ENCODE results near the gene WIPF3. TPM values are rescaled to one million over a fixed set of nuclear protein-coding genes. Genes with fewer than 3 reads are reported as not detected.

The WIPF3 gene
- total and polyA plus RNA-seq, 10 of the 15 experiments (the other 5 are each of a cell fraction or from before 2014, with no cell fraction given) = 0.03 to 0.05 TPM; not detected in 8

DNA sequence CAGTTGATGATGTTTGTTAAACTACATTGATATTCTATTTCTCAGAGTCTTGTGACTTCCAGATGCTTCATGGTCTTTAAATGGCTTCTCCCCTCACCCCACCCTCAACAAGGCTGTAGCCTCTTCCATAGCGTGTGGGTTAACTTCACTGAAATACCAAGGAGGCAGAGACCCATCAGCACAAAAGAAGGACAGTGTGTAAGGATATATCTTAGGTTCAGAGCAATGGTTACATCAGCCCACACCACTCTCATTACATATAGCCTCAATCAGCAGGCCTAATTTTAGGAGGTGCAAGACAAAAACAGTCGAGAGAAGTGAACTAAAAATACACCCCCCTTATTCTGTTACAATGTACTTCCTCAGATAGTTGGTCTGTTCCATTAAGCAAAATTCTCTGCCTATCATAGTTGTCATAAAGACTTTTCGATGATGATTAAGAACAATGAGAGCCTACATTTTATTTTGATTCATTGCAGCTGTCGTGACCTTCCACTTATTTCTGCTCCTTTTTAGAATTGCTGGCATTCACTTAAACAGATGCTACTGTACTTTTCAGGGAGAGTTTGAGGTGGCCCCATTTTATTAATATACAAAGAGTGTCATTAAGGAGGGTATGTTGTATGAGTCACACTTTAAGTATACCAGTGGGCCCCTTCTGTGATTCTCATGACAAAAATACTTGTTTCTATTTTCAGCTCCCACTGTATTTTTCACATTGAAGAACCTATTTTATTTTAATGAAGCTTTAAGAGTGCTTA is 52.1 kb downstream of the WIPF3 start:
- Histone ChIP-seq H4K20me1 (ENCODE audit: control insufficient read depth, insufficient read depth) (no peaks in the 10 kb centered on the region), H3K4me3 (no peak overlapping the region), H3K79me2 (ENCODE audit: control insufficient read depth, insufficient read depth, low read length) (no peaks in the 10 kb centered on the region), H3K27me3 (replicated peaks in 1 of 2; ENCODE audit: control insufficient read depth in 2 of 2, insufficient read depth in 2 of 2, low read length in 1 of 2) (no peaks in the 10 kb centered on the region; a peak in 2 of 4 replicates), H2AFZ (ENCODE audit: control insufficient read depth, low read depth, low read length) (no peak overlapping the region), H3K4me2 (ENCODE audit: control insufficient read depth, insufficient read depth) (no peak overlapping the region), H3K9me3 (replicated peaks; ENCODE audit: control insufficient read depth, insufficient read depth, low read length) (no peaks in the 10 kb centered on the region), H3K27ac (ENCODE audit: control insufficient read depth, insufficient read depth) (no peak overlapping the region), H3K4me1 (ENCODE audit: control insufficient read depth, insufficient read depth, low read length) (no peaks in the 10 kb centered on the region), H3K9ac (ENCODE audit: control insufficient read depth, insufficient read depth, low read length) (no peak overlapping the region), H3K36me3 (ENCODE audit: control insufficient read depth in 2 of 2, insufficient read depth in 2 of 2, low read length in 1 of 2) (no peaks in the 10 kb centered on the region)
- SMC1A ChIA-PET (ENCODE audit: uncharacterized antibody, unreplicated experiment) = no interaction called here
- 39% methylated on average over 4 of the region's 4 CpGs for WGBS (ENCODE audit: insufficient coverage, insufficient replicate concordance, low lambda C conversion rate, missing lambda C conversion rate)
- CTCF ChIA-PET = no interaction called here
- RAD21 ChIA-PET (ENCODE audit: unreplicated experiment) = no interaction called here
- intact Hi-C loops (cut with micrococcal nuclease; ENCODE audit: unreplicated experiment) (no loop called here), in situ Hi-C loops (cut with MboI) (no loop called here)
- DNase-seq (ENCODE audit: low read depth, low spot score) (no peak), ATAC-seq (no peak), FAIRE-seq (no peak)
- BruUV-seq (replicated peaks) = no TSS peak
- POLR2A ChIA-PET = no interaction called here
- TF ChIP-seq, protein P1, sequence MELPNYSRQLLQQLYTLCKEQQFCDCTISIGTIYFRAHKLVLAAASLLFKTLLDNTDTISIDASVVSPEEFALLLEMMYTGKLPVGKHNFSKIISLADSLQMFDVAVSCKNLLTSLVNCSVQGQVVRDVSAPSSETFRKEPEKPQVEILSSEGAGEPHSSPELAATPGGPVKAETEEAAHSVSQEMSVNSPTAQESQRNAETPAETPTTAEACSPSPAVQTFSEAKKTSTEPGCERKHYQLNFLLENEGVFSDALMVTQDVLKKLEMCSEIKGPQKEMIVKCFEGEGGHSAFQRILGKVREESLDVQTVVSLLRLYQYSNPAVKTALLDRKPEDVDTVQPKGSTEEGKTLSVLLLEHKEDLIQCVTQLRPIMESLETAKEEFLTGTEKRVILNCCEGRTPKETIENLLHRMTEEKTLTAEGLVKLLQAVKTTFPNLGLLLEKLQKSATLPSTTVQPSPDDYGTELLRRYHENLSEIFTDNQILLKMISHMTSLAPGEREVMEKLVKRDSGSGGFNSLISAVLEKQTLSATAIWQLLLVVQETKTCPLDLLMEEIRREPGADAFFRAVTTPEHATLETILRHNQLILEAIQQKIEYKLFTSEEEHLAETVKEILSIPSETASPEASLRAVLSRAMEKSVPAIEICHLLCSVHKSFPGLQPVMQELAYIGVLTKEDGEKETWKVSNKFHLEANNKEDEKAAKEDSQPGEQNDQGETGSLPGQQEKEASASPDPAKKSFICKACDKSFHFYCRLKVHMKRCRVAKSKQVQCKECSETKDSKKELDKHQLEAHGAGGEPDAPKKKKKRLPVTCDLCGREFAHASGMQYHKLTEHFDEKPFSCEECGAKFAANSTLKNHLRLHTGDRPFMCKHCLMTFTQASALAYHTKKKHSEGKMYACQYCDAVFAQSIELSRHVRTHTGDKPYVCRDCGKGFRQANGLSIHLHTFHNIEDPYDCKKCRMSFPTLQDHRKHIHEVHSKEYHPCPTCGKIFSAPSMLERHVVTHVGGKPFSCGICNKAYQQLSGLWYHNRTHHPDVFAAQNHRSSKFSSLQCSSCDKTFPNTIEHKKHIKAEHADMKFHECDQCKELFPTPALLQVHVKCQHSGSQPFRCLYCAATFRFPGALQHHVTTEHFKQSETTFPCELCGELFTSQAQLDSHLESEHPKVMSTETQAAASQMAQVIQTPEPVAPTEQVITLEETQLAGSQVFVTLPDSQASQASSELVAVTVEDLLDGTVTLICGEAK (IDR thresholded peaks at IDR 0.05; ENCODE audit: borderline replicate concordance) = no peak
- no peak for TF ChIP-seq KLF5 (IDR thresholded peaks at IDR 0.05; ENCODE audit: partially characterized antibody)
- no peak for TF ChIP-seq MYB (IDR thresholded peaks at IDR 0.05; ENCODE audit: borderline replicate concordance, low read depth, low read length)
- TF ChIP-seq ZBED1 (IDR thresholded peaks at IDR 0.05; ENCODE audit: borderline replicate concordance) = no peak
- TF ChIP-seq HDAC2 (IDR thresholded peaks at IDR 0.05) = no peak

Data from GM12878 (cell line).